GM20431 (cell line): ENCODE data around the gene PRKCA.

Experiments used
- in situ Hi-C: fragments of 300-500 bp; cut with MseI, MboI; formaldehyde crosslinking; loops from one replicate; pipeline ENCODE4 v1.15.0; 2020; ENCODE audit warnings: low sequenced_read_pairs; ENCODE audit not compliant: unreplicated experiment

Gene PRKCA

GRCh38 chr17:66301864-66302741, at the start of gene PRKCA:
Gene PRKCA (plus strand): TSS chr17:66302613.
- in situ Hi-C loops: no loop called here

GRCh38 chr17:66253458-66253857, 49.0 kb upstream of the PRKCA start:
- in situ Hi-C loops: loop anchor here (25.0 kb wide), 1 partner anchor 309 kb away; no protein-coding TSS in a partner anchor

GRCh38 chr17:66255112-66255511, 47.3 kb upstream of the PRKCA start:
- in situ Hi-C loops: loop anchor here (25.0 kb wide), 1 partner anchor 307 kb away; no protein-coding TSS in a partner anchor

GRCh38 chr17:66255527-66255971, 46.9 kb upstream of the PRKCA start:
- in situ Hi-C loops: loop anchor here (25.0 kb wide), 1 partner anchor 307 kb away; no protein-coding TSS in a partner anchor

GRCh38 chr17:66260275-66260674, 42.1 kb upstream of the PRKCA start:
- in situ Hi-C loops: loop anchor here (25.0 kb wide), 1 partner anchor 302 kb away; no protein-coding TSS in a partner anchor

- in situ Hi-C loops: loop anchor here (25.0 kb wide), 1 partner anchor 302 kb away; no protein-coding TSS in a partner anchor
These were observed 41.7 kb upstream of the PRKCA start for GRCh38 chr17:66260688-66261087.

- in situ Hi-C loops: loop anchor here (25.0 kb wide), 1 partner anchor 300 kb away; no protein-coding TSS in a partner anchor
These were observed 39.6 kb upstream of the PRKCA start for GRCh38 chr17:66262767-66263166.

- in situ Hi-C loops: loop anchor here (25.0 kb wide), 1 partner anchor 298 kb away; no protein-coding TSS in a partner anchor
These were observed 37.7 kb upstream of the PRKCA start for GRCh38 chr17:66264696-66265095.

- in situ Hi-C loops: loop anchor here (25.0 kb wide), 1 partner anchor 294 kb away; no protein-coding TSS in a partner anchor
These were observed 34.0 kb upstream of the PRKCA start for GRCh38 chr17:66268247-66268927.

GRCh38 chr17:66270106-66270505, 32.3 kb upstream of the PRKCA start:
- in situ Hi-C loops: loop anchor here (25.0 kb wide), 1 partner anchor 292 kb away; no protein-coding TSS in a partner anchor

GRCh38 chr17:66271512-66271911, 30.9 kb upstream of the PRKCA start:
- in situ Hi-C loops: loop anchor here (25.0 kb wide), 1 partner anchor 291 kb away; no protein-coding TSS in a partner anchor

- in situ Hi-C loops: loop anchor here (25.0 kb wide), 1 partner anchor 289 kb away; no protein-coding TSS in a partner anchor
These were observed 29.4 kb upstream of the PRKCA start for GRCh38 chr17:66272811-66273585.

- in situ Hi-C loops: loop anchor here (25.0 kb wide), 1 partner anchor 289 kb away; no protein-coding TSS in a partner anchor
These were observed 28.9 kb upstream of the PRKCA start for GRCh38 chr17:66273586-66273848.

- in situ Hi-C loops: no loop called here
These were observed 26.8 kb upstream of the PRKCA start for GRCh38 chr17:66275651-66276050.

- in situ Hi-C loops: no loop called here
These were observed 26.0 kb upstream of the PRKCA start for GRCh38 chr17:66276328-66276937.

- in situ Hi-C loops: no loop called here
These were observed 25.2 kb upstream of the PRKCA start for GRCh38 chr17:66277191-66277590.

- in situ Hi-C loops: no loop called here
These were observed 20.6 kb upstream of the PRKCA start for GRCh38 chr17:66281661-66282369.

- in situ Hi-C loops: no loop called here
These were observed 19.0 kb upstream of the PRKCA start for GRCh38 chr17:66283296-66283934.
